ENCODE data around the gene PLCD3. TPM values are rescaled to one million over a fixed set of nuclear protein-coding genes. Genes with fewer than 3 reads are reported as not detected.

The PLCD3 gene
- polyA plus RNA-seq, 1 experiment, result 81.6 TPM

GRCh38 chr17:45123930-45124796 lies 8.2 kb downstream of the PLCD3 start:
- H3K27me3 ChIP-seq (ENCODE audit: control insufficient read depth, insufficient read depth, low read length), result no peaks in the 10 kb centered on the region
- DNase-seq (ENCODE audit: low read depth), result no peak
- POLR2A ChIA-PET, result no interaction called here
- H3K4me3 ChIP-seq (ENCODE audit: low read depth, low read length), result no peak overlapping the region
- TF ChIP-seq CTCF (IDR thresholded peaks at IDR 0.05; ENCODE audit: insufficient read depth, low read depth, low read length), result no peak
- CTCF ChIA-PET, result interaction anchor here (0.8 to 1.9 kb wide), 5 partner anchors 9 to 75 kb away, joined by 3 to 4 read pairs (median 3); partner anchors contain the start of gene PLCD3
- H3K36me3 ChIP-seq (ENCODE audit: control insufficient read depth, insufficient read depth, low read length), result peaks cover 7% of the 10 kb centered on the region

- Histone ChIP-seq H3K36me3 (ENCODE audit: control insufficient read depth, insufficient read depth, low read length) (peaks cover 12% of the 10 kb centered on the region), H3K4me3 (ENCODE audit: low read depth, low read length) (no peak overlapping the region), H3K27me3 (ENCODE audit: control insufficient read depth, insufficient read depth, low read length) (no peaks in the 10 kb centered on the region)
- no peak for DNase-seq (ENCODE audit: low read depth)
- ChIA-PET POLR2A (no interaction called here), CTCF (interaction anchor here (0.5 to 1.9 kb wide), 6 partner anchors 14 to 89 kb away, joined by 3 to 4 read pairs (median 3); no protein-coding TSS in a partner anchor)
- no peak for TF ChIP-seq CTCF (IDR thresholded peaks at IDR 0.05; ENCODE audit: insufficient read depth, low read depth, low read length)
These were observed 9.1 kb downstream of the PLCD3 start for GRCh38 chr17:45123076-45123770.

GRCh38 chr17:45121055-45121454 lies 11.3 kb downstream of the PLCD3 start:
- no peak for TF ChIP-seq CTCF (IDR thresholded peaks at IDR 0.05; ENCODE audit: insufficient read depth, low read depth, low read length)
- Histone ChIP-seq H3K36me3 (ENCODE audit: control insufficient read depth, insufficient read depth, low read length) (peaks cover 17% of the 10 kb centered on the region), H3K27me3 (ENCODE audit: control insufficient read depth, insufficient read depth, low read length) (no peaks in the 10 kb centered on the region), H3K4me3 (ENCODE audit: low read depth, low read length) (no peak overlapping the region)
- ChIA-PET POLR2A (no interaction called here), CTCF (interaction anchor here (0.6 to 2.7 kb wide), 5 partner anchors 9 to 202 kb away, joined by 3 to 10 read pairs (median 5); partner anchors contain the start of genes ACBD4 and PLCD3)
- DNase-seq (ENCODE audit: low read depth), result no peak

GRCh38 chr17:45120558-45120957 lies 11.8 kb downstream of the PLCD3 start:
- Histone ChIP-seq H3K36me3 (ENCODE audit: control insufficient read depth, insufficient read depth, low read length) (peaks cover 17% of the 10 kb centered on the region), H3K4me3 (ENCODE audit: low read depth, low read length) (no peak overlapping the region), H3K27me3 (ENCODE audit: control insufficient read depth, insufficient read depth, low read length) (no peaks in the 10 kb centered on the region)
- no peak for TF ChIP-seq CTCF (IDR thresholded peaks at IDR 0.05; ENCODE audit: insufficient read depth, low read depth, low read length)
- no peak for DNase-seq (ENCODE audit: low read depth)
- ChIA-PET POLR2A (no interaction called here), CTCF (interaction anchor here (0.7 to 2.7 kb wide), 6 partner anchors 9 to 70 kb away, joined by 3 to 10 read pairs (median 5); partner anchors contain the start of genes ACBD4 and PLCD3)

- no peak for DNase-seq (ENCODE audit: low read depth)
- ChIA-PET CTCF (interaction anchor here (0.7 to 4.0 kb wide), 6 partner anchors 12 to 69 kb away, joined by 3 to 19 read pairs (median 8); partner anchors contain the start of genes ACBD4 and PLCD3), POLR2A (no interaction called here)
- Histone ChIP-seq H3K36me3 (ENCODE audit: control insufficient read depth, insufficient read depth, low read length) (peaks cover 19% of the 10 kb centered on the region), H3K27me3 (ENCODE audit: control insufficient read depth, insufficient read depth, low read length) (no peaks in the 10 kb centered on the region), H3K4me3 (ENCODE audit: low read depth, low read length) (no peak overlapping the region)
- TF ChIP-seq CTCF (IDR thresholded peaks at IDR 0.05; ENCODE audit: insufficient read depth, low read depth, low read length), result no peak
These were observed 12.4 kb downstream of the PLCD3 start for GRCh38 chr17:45119964-45120363.
